K562 (cell line): ENCODE results near the gene GNG7. TPM values are rescaled to one million over a fixed set of nuclear protein-coding genes. Genes with fewer than 3 reads are reported as not detected.

Source experiments
- CBX3 ChIP-seq, 2 experiments: IDR thresholded peaks; 1 replicate in 1 of 2; 2 replicates in 1 of 2; pipeline ENCODE4 v1.6.1; 2012; ENCODE audit warnings: inconsistent platforms in 2 of 2, low read length in 2 of 2, borderline replicate concordance in 1 of 2, control low read depth in 1 of 2
- FOXM1 ChIP-seq, 2 experiments: fragments of 450-650 bp in 1 of 2; sonication (generic) in 1 of 2; formaldehyde crosslinking in 1 of 2; IDR thresholded peaks; 2 replicates each; pipeline versions ENCODE4 v1.6.1 to v1.9.0; 2017 to 2022; ENCODE audit warnings: low read depth in 2 of 2, mild to moderate bottlenecking in 2 of 2, missing genetic modification reagents in 1 of 2, moderate library complexity in 1 of 2
- GABPA ChIP-seq: fragments of 200-800 bp; sonication (Bioruptor generic); conservative IDR thresholded peaks from 2 replicates; pipeline ENCODE4 v1.6.1; 2016; ENCODE audit warnings: low read depth, missing genetic modification characterization, missing compliant biosample characterization
- SMARCE1 ChIP-seq: fragments of 450-650 bp; IDR thresholded peaks from 2 replicates; pipeline ENCODE4 v1.7.1; 2016; ENCODE audit warnings: mild to moderate bottlenecking
- SOX6 ChIP-seq: fragments of 450-650 bp; IDR thresholded peaks from 2 replicates; pipeline ENCODE4 v1.6.1; 2014; ENCODE audit warnings: mild to moderate bottlenecking
- ZBTB17 ChIP-seq: fragments of 450-650 bp; formaldehyde crosslinking; IDR thresholded peaks from 2 replicates; pipeline ENCODE4 v1.4.0; 2020; ENCODE audit warnings: mild to moderate bottlenecking
- polyA plus RNA-seq, 8 experiments: library from polyadenylated mRNA; depleted of rRNA in 4 of 8; stranded (reverse) in 5 of 8; unstranded in 3 of 8; fragments of >200 nt; fragmentation: Nextera tagmentation in 2 of 8; fragmentation: Illumina TruSeq in 1 of 8; extraction: Ambion mirVana in 2 of 8; extraction: Trizol in 1 of 8; gene quantifications; 2 replicates each; pipeline versions ENCODE4 v1.2.1 to v1.2.3, GENCODE V29; 2011 to 2014; ENCODE audit warnings: inconsistent platforms in 1 of 8, missing spikeins in 1 of 8
- total RNA-seq, 7 experiments: library from RNA; depleted of rRNA in 6 of 7; stranded (reverse); fragments of >200 nt in 6 of 7; fragmentation: Illumina TruSeq in 2 of 7; extraction: Trizol in 2 of 7; gene quantifications; 2 replicates each; pipeline versions ENCODE4 v1.2.1 to v1.2.3, GENCODE V29; 2011 to 2021; ENCODE audit warnings: low replicate concordance in 1 of 7
- TF ChIP-seq, protein P1 (sequence below): fragments of 450-650 bp; IDR thresholded peaks from 2 replicates; pipeline ENCODE4 v1.6.1; 2018; ENCODE audit not compliant: partially characterized antibody
- TF ChIP-seq, protein P2 (sequence below): fragments of 250-450 bp; sonication (Bioruptor Pico); IDR thresholded peaks from 2 replicates; pipeline ENCODE4 v1.5.0; 2020; ENCODE audit warnings: mild to moderate bottlenecking, borderline replicate concordance
- TF ChIP-seq, protein P3 (sequence below): fragments of 200-800 bp; sonication (Bioruptor generic); IDR thresholded peaks from 2 replicates; pipeline ENCODE4 v1.6.1; 2017; ENCODE audit warnings: missing genetic modification characterization, missing compliant biosample characterization

The GNG7 gene
- total and polyA plus RNA-seq, 9 of the 15 experiments (the other 6 are each of a cell fraction or from before 2014, with no cell fraction given), result 0.01 to 0.20 (median 0.06) TPM; not detected in 1

GRCh38 chr19:2631213-2631821 is 71.2 kb downstream of the GNG7 start (continued):
- TF ChIP-seq, protein P1, sequence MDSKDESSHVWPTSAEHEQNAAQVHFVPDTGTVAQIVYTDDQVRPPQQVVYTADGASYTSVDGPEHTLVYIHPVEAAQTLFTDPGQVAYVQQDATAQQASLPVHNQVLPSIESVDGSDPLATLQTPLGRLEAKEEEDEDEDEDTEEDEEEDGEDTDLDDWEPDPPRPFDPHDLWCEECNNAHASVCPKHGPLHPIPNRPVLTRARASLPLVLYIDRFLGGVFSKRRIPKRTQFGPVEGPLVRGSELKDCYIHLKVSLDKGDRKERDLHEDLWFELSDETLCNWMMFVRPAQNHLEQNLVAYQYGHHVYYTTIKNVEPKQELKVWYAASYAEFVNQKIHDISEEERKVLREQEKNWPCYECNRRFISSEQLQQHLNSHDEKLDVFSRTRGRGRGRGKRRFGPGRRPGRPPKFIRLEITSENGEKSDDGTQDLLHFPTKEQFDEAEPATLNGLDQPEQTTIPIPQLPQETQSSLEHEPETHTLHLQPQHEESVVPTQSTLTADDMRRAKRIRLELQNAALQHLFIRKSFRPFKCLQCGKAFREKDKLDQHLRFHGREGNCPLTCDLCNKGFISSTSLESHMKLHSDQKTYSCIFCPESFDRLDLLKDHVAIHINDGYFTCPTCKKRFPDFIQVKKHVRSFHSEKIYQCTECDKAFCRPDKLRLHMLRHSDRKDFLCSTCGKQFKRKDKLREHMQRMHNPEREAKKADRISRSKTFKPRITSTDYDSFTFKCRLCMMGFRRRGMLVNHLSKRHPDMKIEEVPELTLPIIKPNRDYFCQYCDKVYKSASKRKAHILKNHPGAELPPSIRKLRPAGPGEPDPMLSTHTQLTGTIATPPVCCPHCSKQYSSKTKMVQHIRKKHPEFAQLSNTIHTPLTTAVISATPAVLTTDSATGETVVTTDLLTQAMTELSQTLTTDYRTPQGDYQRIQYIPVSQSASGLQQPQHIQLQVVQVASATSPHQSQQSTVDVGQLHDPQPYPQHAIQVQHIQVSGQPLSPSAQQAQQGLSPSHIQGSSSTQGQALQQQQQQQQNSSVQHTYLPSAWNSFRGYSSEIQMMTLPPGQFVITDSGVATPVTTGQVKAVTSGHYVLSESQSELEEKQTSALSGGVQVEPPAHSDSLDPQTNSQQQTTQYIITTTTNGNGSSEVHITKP, result peak; percentile 18
- no peak; the same call in 1 of the 2 replicates for TF ChIP-seq SOX6
- TF ChIP-seq ZBTB17, result no peak
- TF ChIP-seq, protein P2, sequence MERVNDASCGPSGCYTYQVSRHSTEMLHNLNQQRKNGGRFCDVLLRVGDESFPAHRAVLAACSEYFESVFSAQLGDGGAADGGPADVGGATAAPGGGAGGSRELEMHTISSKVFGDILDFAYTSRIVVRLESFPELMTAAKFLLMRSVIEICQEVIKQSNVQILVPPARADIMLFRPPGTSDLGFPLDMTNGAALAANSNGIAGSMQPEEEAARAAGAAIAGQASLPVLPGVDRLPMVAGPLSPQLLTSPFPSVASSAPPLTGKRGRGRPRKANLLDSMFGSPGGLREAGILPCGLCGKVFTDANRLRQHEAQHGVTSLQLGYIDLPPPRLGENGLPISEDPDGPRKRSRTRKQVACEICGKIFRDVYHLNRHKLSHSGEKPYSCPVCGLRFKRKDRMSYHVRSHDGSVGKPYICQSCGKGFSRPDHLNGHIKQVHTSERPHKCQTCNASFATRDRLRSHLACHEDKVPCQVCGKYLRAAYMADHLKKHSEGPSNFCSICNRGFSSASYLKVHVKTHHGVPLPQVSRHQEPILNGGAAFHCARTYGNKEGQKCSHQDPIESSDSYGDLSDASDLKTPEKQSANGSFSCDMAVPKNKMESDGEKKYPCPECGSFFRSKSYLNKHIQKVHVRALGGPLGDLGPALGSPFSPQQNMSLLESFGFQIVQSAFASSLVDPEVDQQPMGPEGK, result no peak
- TF ChIP-seq FOXM1 (IDR thresholded peaks at IDR 0.05; ENCODE audit: low read depth), result peak; percentile 48; the same call in 1 of the 2 replicates
- no peak for TF ChIP-seq FOXM1 (CRISPR knock-in tag; IDR thresholded peaks at IDR 0.05; ENCODE audit: low read depth)
- peak; percentile 67 for TF ChIP-seq GABPA
- TF ChIP-seq CBX3 (IDR thresholded peaks at IDR 0.05; ENCODE audit: borderline replicate concordance in 1 of 2, low read length in 2 of 2), result peak in 1 of 2 experiments; percentile 91; a peak in 2 of 3 replicates
- TF ChIP-seq, protein P3, sequence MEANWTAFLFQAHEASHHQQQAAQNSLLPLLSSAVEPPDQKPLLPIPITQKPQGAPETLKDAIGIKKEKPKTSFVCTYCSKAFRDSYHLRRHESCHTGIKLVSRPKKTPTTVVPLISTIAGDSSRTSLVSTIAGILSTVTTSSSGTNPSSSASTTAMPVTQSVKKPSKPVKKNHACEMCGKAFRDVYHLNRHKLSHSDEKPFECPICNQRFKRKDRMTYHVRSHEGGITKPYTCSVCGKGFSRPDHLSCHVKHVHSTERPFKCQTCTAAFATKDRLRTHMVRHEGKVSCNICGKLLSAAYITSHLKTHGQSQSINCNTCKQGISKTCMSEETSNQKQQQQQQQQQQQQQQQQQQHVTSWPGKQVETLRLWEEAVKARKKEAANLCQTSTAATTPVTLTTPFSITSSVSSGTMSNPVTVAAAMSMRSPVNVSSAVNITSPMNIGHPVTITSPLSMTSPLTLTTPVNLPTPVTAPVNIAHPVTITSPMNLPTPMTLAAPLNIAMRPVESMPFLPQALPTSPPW, result peak; percentile 86
- TF ChIP-seq SMARCE1, result no peak
